Naive thymus-derived CD8-positive, alpha-beta T cell (primary cell): ENCODE data around the gene CXXC5. TPM values are rescaled to one million over a fixed set of nuclear protein-coding genes. Genes with fewer than 3 reads are reported as not detected.
"Not testable (repeated sequence)": the region's sequence is repeated elsewhere in the genome, so short reads cannot be mapped to it uniquely, and the experiment has no call there.

Experiments
- ATAC-seq, 2 donors: fragments of 150-1000 bp; cut with Tn5 transposase in 1 of 2; sonication (Bioruptor Pico), chemical (Tn5 transposase) in 1 of 2; 1 replicate in 1 of 2; 2 replicates in 1 of 2; pipeline ENCODE4 v1.10.0; 2021; ENCODE audit warnings: mild to moderate bottlenecking in 2 of 2, moderate library complexity in 2 of 2
- POLR2A ChIA-PET: fragments of 350-600 bp; sonication (Branson Sonifier 250); formaldehyde crosslinking; loops from one replicate; lab custom pipeline; 2021; ENCODE audit warnings: antibody characterized with exemption; lab: Charles Lee
- DNase-seq, 10 donors: peaks; one replicate each; pipeline versions ENCODE4 v3.0.0 to v3.0.0-alpha.2; 2020 to 2022
- H3K27ac Mint-ChIP-seq, 10 donors: one replicate each; pipeline ENCODE4 v1.8.0; 2020 to 2022; ENCODE audit warnings: mild to moderate bottlenecking in 10 of 10, mixed read lengths in 10 of 10, moderate library complexity in 4 of 10, inconsistent platforms in 1 of 10
- H3K27me3 Mint-ChIP-seq, 5 donors: one replicate each; pipeline ENCODE4 v1.8.0; 2021 to 2022; ENCODE audit warnings: mixed read lengths in 5 of 5
- H3K36me3 Mint-ChIP-seq, 3 donors: one replicate each; pipeline ENCODE4 v1.8.0; 2020 to 2022; ENCODE audit warnings: mixed read lengths in 3 of 3, mild to moderate bottlenecking in 2 of 3, inconsistent platforms in 1 of 3
- H3K4me1 Mint-ChIP-seq, 4 donors: one replicate each; pipeline ENCODE4 v1.8.0; 2021 to 2022; ENCODE audit warnings: mixed read lengths in 4 of 4
- H3K4me3 Mint-ChIP-seq, 10 donors: one replicate each; pipeline ENCODE4 v1.8.0; 2020 to 2022; ENCODE audit warnings: mild to moderate bottlenecking in 10 of 10, mixed read lengths in 10 of 10, moderate library complexity in 6 of 10, inconsistent platforms in 1 of 10
- H3K9me3 Mint-ChIP-seq, 9 donors: one replicate each; pipeline ENCODE4 v1.8.0; 2020 to 2022; ENCODE audit warnings: mixed read lengths in 9 of 9, mild to moderate bottlenecking in 3 of 9, inconsistent platforms in 1 of 9, moderate library complexity in 1 of 9
- polyA plus RNA-seq, 3 donors: library from polyadenylated mRNA; unstranded; fragments of 300-500 nt; fragmentation: Illumina TruSeq; gene quantifications; one replicate each; pipeline ENCODE4 v1.2.3, GENCODE V29; 2021
- total RNA-seq, 8 experiments: library from RNA in 2 of 8; stranded (reverse) in 2 of 8; gene quantifications; one replicate each; pipeline ENCODE4 v1.2.3 and lab custom pipeline; 2021 to 2026

The CXXC5 gene
- total RNA-seq (1 to 10 TPM; 6.8 to 8.3 TPM), polyA plus RNA-seq (10 to 100 TPM in 1 of 3 donors, 1 to 10 TPM in 2; 2.6 to 24.6 (median 3.7) TPM), total RNA-seq (lab: John Stamatoyannopoulos, UW) (0.84 to 3.5 (median 1.5) reads per million in 6 experiments)

- peak; percentile 53 to 57 for ATAC-seq
- DNase-seq, result peak in 8 of 10 donors; percentile 31 to 70 (median 48)
- POLR2A ChIA-PET, result interaction anchor here (0.6 to 7.8 kb wide), 6 partner anchors 11 to 458 kb away, joined by 3 to 116 read pairs (median 6); partner anchors contain the start of gene UBE2D2
- Mint-ChIP-seq H3K27ac (peak within 1 kb of the TSS in 3 of 10 donors; percentile 30 to 62 (median 34)), H3K9me3 (peaks cover 0 to 2% (median 0%) of the 10 kb centered on the region in 9 donors), H3K4me3 (peak within 1 kb of the TSS; percentile 69 to 95 (median 90)), H3K36me3 (peaks cover 0 to 3% (median 0%) of the 10 kb centered on the region in 3 donors), H3K27me3 (peaks cover 13 to 41% (median 25%) of the 10 kb centered on the region in 5 donors), H3K4me1 (peaks cover 27 to 72% (median 66%) of the 10 kb centered on the region in 4 donors)
These were observed at the start of gene CXXC5 for GRCh38 chr5:139648205-139649081. TSS of gene CXXC5 (plus strand) at chr5:139648349. CDS start at chr5:139680524, 32,175 bp downstream.

DNA sequence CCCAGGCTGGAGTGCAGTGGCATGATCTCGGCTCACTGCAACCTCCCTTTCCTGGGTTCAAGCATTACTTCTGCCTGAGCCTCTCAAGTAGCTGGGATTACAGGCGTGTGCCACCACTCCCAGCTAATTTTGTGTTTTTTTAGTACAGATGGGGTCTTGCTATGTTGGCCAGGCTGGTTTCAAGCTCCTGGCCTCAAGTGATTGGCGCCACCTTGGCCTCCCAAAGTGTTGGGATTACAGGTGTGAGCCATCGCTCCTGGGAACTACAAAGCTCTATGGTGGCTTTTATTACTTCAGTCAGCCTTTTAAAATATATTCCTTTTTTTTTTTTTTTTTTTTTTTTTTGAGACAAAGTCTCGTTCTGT lies 49.6 kb upstream of the CXXC5 start:
- peak overlapping the region in 2 of 10 donors; percentile 8 to 70 for H3K4me3 Mint-ChIP-seq
- not testable (repeated sequence) for DNase-seq, ATAC-seq, H3K27me3 Mint-ChIP-seq, H3K9me3 Mint-ChIP-seq
- POLR2A ChIA-PET, result interaction anchor here (0.6 to 1.6 kb wide), 8 partner anchors 11 to 1509 kb away, joined by 3 to 7 read pairs (median 4); no protein-coding TSS in a partner anchor
- peak overlapping the region in 6 of 10 donors; percentile 21 to 83 (median 68) for H3K27ac Mint-ChIP-seq
- H3K36me3 Mint-ChIP-seq, result peaks cover 0 to 57% (median 11%) of the 10 kb centered on the region in 3 donors
- H3K4me1 Mint-ChIP-seq, result peaks cover 7 to 49% (median 36%) of the 10 kb centered on the region in 4 donors

DNA sequence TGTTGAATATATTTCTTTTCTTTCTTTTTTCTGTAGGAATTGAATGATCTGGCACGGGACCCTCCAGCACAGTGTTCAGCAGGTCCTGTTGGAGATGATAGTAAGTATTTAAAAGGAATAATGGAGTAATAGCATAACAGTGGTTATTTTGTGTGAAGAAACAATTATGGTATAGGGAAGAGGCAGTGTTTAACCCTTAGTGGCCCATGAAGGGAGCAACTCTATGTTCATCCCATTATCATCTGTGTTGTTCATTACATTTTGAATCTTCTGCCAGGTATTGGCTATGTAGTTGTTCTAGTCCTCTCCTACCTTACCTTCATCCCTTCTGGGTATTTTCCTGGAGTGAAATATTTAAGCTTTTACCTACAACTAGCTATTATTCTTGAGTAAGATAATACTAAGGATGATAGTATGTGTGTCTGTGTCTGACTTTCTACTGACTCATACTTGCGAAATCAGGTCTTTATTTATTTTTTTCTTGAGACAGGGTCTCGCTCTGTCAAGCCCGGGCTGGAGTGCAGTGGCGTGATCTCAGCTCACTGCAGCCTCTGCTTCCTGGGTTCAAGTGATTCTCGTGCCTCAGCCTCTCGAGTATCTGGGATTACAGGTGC lies 47.7 kb upstream of the CXXC5 start:
- peaks cover 0 to 62% (median 9%) of the 10 kb centered on the region in 3 donors for H3K36me3 Mint-ChIP-seq
- H3K9me3 Mint-ChIP-seq, result no peaks in the 10 kb centered on the region
- no peak for ATAC-seq
- peaks cover 9 to 37% (median 24%) of the 10 kb centered on the region in 4 donors for H3K4me1 Mint-ChIP-seq
- no peak overlapping the region for H3K4me3 Mint-ChIP-seq
- POLR2A ChIA-PET, result interaction anchor here (0.5 kb wide), 1 partner anchor 15 kb away, joined by 3 read pairs; no protein-coding TSS in a partner anchor
- H3K27ac Mint-ChIP-seq, result peak overlapping the region in 6 of 10 donors; percentile 4 to 62 (median 25)
- no peaks in the 10 kb centered on the region for H3K27me3 Mint-ChIP-seq
- no peak for DNase-seq

DNA sequence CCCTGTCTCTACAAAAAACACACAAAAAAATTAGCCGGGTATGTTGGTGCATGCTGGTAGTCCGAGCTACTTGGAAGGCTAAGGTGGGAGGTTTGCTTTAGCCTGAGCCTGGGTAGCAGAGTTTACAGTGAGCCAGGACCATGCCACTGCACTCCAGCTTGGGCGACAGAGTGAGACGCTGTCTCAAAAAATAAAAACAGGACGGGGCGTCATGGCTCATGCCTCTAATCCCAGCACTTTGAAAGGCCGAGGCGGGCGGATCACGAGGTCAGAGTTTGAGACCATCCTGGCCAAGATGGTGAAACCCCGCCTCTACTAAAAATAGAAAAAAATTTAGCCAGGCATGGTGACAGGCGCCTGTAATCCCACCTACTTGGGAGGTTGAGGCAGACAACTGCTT lies 46.7 kb upstream of the CXXC5 start:
- POLR2A ChIA-PET, result no interaction called here
- H3K27ac Mint-ChIP-seq, result peak overlapping the region in 1 of 10 donors; percentile 59
- DNase-seq (no peak), ATAC-seq (no peak)
- no peaks in the 10 kb centered on the region for H3K9me3 Mint-ChIP-seq
- no peak overlapping the region for H3K4me3 Mint-ChIP-seq
- H3K36me3 Mint-ChIP-seq, result peaks cover 0 to 67% (median 9%) of the 10 kb centered on the region in 3 donors
- no peaks in the 10 kb centered on the region for H3K27me3 Mint-ChIP-seq
- H3K4me1 Mint-ChIP-seq, result peaks cover 10 to 41% (median 31%) of the 10 kb centered on the region in 4 donors

DNA sequence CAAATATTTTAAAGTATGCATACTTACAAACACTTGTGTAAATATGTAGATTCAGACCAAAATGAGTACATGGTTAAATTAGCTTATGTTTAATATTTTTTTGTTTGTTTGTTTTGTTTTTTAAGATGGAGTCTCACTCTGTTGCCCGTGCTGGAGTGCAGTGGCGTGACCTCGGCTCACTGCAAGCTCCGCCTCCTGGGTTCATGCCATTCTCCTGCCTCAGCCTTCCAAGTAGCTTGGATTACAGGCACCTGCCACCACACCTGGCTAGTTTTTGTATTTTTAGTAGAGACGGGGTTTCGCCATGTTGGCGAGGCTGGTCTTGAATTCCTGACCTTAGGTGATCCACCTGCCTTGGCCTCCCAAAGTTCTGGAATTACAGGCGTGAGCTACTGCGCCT lies 46.2 kb upstream of the CXXC5 start:
- not testable (repeated sequence) for ATAC-seq, DNase-seq, H3K9me3 Mint-ChIP-seq, H3K27me3 Mint-ChIP-seq, H3K4me3 Mint-ChIP-seq
- Mint-ChIP-seq H3K27ac (peak overlapping the region in 1 of 10 donors; percentile 84), H3K36me3 (peaks cover 0 to 71% (median 9%) of the 10 kb centered on the region in 3 donors), H3K4me1 (peaks cover 10 to 45% (median 31%) of the 10 kb centered on the region in 4 donors)
- POLR2A ChIA-PET, result interaction anchor here (0.6 kb wide), 1 partner anchor 21 kb away, joined by 3 read pairs; no protein-coding TSS in a partner anchor

GRCh38 chr5:139605887-139606286 lies 42.3 kb upstream of the CXXC5 start:
- peak overlapping the region in 9 of 10 donors; percentile 5 to 81 (median 63) for H3K27ac Mint-ChIP-seq
- H3K36me3 Mint-ChIP-seq, result peaks cover 0 to 77% (median 9%) of the 10 kb centered on the region in 3 donors
- ATAC-seq, result no peak
- DNase-seq, result no peak
- no peaks in the 10 kb centered on the region for H3K9me3 Mint-ChIP-seq
- POLR2A ChIA-PET, result interaction anchor here (0.8 kb wide), 1 partner anchor 14 kb away, joined by 4 read pairs; no protein-coding TSS in a partner anchor
- no peaks in the 10 kb centered on the region for H3K27me3 Mint-ChIP-seq
- peak overlapping the region in 2 of 10 donors; percentile 0 to 27 for H3K4me3 Mint-ChIP-seq
- H3K4me1 Mint-ChIP-seq, result peaks cover 14 to 35% (median 23%) of the 10 kb centered on the region in 4 donors

DNA sequence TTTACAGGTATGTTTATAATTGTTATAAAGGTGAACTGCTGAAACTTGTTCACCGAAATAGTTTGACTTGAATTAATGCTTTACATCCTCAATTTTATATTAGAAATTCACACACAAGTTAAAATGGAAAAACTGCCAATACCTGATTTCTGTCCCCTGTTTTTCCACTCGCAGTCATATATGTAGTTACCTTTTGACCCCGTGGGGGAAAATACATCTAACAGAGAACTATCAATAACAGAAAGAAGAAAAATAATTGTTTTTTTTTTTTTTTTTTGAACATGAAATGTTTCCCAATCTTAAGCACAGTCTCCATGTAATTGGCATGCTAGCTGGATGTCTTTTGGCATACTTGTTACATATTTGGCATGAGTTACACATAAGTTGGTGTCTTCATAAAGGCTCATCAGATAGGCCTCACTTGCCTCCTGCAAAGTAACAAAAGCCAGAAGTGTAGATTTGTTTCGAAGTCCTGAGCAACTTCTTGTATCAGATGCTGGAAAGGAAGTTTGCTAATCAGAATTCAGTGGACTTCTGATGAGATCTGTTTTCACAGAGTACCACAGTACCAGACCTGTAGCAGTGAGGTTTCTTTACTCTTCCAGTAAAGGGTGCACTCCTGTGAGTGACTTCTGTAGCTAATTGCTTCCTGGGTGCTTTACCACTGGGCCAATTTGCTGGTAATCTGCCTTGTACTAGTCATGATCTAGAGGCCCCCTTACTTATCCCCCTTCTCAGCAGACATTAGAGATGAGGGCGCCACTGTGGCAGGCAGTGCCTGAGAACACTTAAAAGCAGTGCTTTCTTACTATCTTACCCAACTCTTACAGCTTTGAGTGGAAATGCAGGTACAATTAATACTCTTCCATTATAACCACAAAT lies 36.2 kb upstream of the CXXC5 start:
- Mint-ChIP-seq H3K36me3 (peaks cover 0 to 71% (median 0%) of the 10 kb centered on the region in 3 donors), H3K27ac (peak overlapping the region; percentile 43 to 89 (median 76)), H3K4me3 (no peak overlapping the region), H3K4me1 (peaks cover 10 to 41% (median 29%) of the 10 kb centered on the region in 4 donors), H3K9me3 (no peaks in the 10 kb centered on the region), H3K27me3 (no peaks in the 10 kb centered on the region)
- ATAC-seq (peak; percentile 47 to 64), DNase-seq (peak in 1 of 10 donors; percentile 10)
- POLR2A ChIA-PET, result interaction anchor here (0.6 to 1.1 kb wide), 2 partner anchors 12 to 34 kb away, joined by 3 to 7 read pairs; no protein-coding TSS in a partner anchor

DNA sequence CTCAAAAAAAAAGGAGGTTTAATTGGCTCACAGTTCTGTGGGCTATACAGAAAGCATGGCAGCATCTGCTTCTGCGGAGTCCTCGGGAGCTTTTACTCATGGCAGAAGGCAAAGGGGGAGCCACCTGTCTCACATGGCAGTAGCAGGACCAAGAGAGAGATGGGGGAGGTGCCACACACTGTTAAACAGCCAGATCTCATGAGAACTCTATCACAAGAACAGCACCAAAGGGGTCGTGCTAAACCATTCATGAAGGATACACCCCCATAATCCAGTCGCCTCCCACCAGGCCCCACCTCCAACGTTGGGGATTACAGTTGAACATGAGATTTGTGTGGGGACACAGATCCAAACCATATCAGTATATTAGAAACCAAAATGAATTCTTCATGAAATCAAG lies 28.3 kb upstream of the CXXC5 start:
- no peak for ATAC-seq
- H3K27ac Mint-ChIP-seq, result peak overlapping the region in 8 of 10 donors; percentile 29 to 82 (median 46)
- H3K36me3 Mint-ChIP-seq, result peaks cover 4 to 86% (median 23%) of the 10 kb centered on the region in 3 donors

GRCh38 chr5:139625398-139625797 lies 22.8 kb upstream of the CXXC5 start:
- Mint-ChIP-seq H3K27ac (peak overlapping the region in 1 of 10 donors; percentile 33), H3K36me3 (peaks cover 0 to 84% (median 17%) of the 10 kb centered on the region in 3 donors)
- DNase-seq, H3K27me3 Mint-ChIP-seq, ATAC-seq, H3K4me3 Mint-ChIP-seq, H3K4me1 Mint-ChIP-seq, H3K9me3 Mint-ChIP-seq: not testable (repeated sequence)
- POLR2A ChIA-PET, result interaction anchor here (0.7 kb wide), 1 partner anchor 63 kb away, joined by 3 read pairs; no protein-coding TSS in a partner anchor

More for the DNA sequence above, 28.3 kb upstream of the CXXC5 start:
- Mint-ChIP-seq H3K27me3 (no peaks in the 10 kb centered on the region), H3K9me3 (no peaks in the 10 kb centered on the region), H3K4me1 (peaks cover 4 to 24% (median 9%) of the 10 kb centered on the region in 4 donors), H3K4me3 (no peak overlapping the region)
- DNase-seq, result no peak
- POLR2A ChIA-PET, result no interaction called here

DNA sequence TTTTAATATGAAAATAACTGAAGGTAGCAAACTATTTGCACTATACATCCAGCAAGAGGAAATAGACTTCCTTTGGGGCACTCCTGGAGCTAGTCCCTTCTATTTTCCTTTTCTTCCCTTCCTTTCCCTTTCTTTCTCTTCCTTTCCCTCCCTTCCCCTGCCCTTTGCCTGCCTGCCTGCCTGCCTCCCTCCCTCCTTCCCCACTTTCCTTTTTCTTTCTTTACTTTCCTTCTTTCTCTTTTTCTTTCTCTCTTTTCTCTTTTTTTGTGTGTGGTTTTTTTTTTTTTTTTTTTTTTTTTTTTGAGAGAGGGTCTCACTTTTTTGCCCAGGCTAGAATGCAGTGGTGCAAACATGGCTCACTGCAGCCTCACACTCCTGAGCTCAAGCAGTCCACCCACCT lies 17.3 kb upstream of the CXXC5 start:
- DNase-seq, result no peak
- H3K4me1 Mint-ChIP-seq, result peaks cover 12 to 31% (median 28%) of the 10 kb centered on the region in 4 donors
- peak overlapping the region in 5 of 10 donors; percentile 35 to 87 (median 62) for H3K27ac Mint-ChIP-seq
- H3K4me3 Mint-ChIP-seq, result no peak overlapping the region
- ATAC-seq, result no peak
- POLR2A ChIA-PET, result interaction anchor here (0.7 to 3.4 kb wide), 4 partner anchors 54 to 130 kb away, joined by 3 to 20 read pairs (median 5); partner anchors contain the start of gene UBE2D2
- peaks cover 0 to 43% (median 4%) of the 10 kb centered on the region in 3 donors for H3K36me3 Mint-ChIP-seq
- H3K9me3 Mint-ChIP-seq, result no peaks in the 10 kb centered on the region
- H3K27me3 Mint-ChIP-seq, result no peaks in the 10 kb centered on the region
